T-helper 22 cell (primary cell): Measurements from ENCODE around the gene C10orf71.

Experiments
- DNase-seq: peaks from one replicate; pipeline ENCODE4 v3.0.0-alpha.2; 2020; ENCODE audit warnings: low read depth

C10orf71 gene

DNA sequence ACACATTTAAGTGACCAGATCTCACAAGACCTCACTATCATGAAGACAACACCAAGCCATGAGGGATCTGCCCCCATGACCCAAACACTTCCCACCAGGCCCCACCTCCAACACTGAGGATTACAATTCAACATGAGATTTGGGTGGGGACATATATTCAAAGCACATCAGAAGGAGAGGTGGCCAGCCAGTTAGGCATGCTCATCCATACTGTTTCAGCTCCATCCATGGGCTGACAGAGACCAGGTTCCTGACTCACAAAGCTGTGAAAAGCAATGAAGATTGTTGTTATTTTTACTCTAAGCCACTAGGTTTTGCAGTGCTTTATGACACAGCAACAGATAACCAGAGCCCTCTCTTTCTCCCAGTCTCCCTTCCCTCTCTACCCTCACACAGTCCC, 36.0 kb downstream of the C10orf71 start:
- no peak for DNase-seq

GRCh38 chr10:49335364-49335972, 36.5 kb downstream of the C10orf71 start:
- no peak for DNase-seq

GRCh38 chr10:49338604-49339003, 39.6 kb downstream of the C10orf71 start:
- DNase-seq = no peak

DNA sequence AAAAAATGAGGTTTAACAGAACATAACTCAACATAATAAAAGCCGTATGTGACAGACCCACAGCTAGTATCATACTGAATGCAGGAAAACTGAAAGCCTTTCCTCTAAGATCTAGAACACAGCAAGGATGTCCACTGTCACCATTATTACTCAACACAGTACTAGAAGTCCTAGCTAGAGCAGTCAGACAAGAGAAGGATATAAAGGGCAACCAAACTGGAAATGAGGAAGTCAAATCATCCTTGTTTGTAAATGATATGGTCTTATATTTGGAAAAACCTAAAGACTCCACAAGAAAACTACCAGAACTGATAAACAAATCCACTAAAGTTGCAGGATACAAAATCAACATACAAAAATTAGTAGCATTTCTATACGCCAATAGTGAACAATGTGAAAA, 45.9 kb downstream of the C10orf71 start:
- no peak for DNase-seq

DNA sequence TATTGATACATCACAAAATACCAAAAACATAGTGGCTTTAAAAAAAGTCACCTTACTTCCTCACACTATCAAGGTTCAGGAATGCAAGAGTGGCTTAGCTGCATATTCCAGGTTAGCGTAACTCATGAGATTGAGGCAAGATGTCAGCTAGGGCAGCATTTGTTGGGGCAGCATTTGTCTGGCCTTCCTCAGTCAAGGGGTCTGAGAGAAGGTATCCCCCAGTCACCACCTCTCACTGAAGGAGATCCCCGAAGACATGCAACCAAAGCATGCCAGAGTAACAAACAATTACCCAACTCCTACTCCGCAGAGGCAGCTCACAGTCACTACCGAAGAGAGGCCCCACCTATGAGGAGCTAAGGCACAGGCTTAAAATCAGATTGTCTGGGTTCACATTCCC, 48.4 kb downstream of the C10orf71 start:
- no peak for DNase-seq

- DNase-seq = no peak
Measured at GRCh38 chr10:49347827-49348226, 48.9 kb downstream of the C10orf71 start.

DNA sequence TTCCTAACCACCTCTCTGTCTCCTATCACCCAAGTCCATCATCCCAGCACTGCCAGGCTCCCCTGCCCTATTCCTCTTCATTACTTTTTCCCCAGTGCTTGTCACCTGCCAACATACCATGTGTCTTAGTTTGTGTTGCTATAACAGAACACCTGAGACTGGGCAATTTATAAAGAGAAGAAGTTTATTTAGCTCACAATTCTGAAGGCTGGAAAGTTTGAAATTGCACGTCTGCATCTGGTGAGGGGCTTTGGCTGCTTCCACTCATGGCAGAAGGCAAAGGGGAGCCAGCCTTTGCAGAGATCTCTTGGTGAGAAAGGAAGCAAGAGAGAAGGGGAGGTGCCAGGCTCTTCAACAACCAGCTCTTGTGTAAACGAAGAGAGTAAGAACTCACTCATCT, 49.6 kb downstream of the C10orf71 start:
- DNase-seq = no peak

DNA sequence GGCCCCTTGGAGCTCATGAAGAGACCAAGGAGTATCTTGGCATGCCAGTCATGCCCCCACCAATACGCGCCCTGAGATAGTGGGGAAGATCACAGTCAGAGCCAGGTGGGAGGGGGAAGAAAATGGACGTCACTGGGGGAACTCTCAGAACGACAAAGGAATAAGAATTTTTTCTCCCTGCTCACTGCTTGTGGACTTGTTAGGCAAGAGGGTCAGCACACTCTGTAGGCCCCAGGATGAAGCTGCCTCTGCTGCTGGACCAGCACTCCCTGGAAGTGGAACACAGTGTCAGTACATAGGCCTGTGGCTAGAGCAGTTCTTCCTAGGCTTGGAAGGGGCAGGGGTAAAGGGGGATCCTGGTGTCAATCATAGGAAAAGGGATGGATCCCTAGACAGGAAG, 50.4 kb downstream of the C10orf71 start:
- no peak for DNase-seq

- DNase-seq = no peak
Measured at GRCh38 chr10:49350138-49350537, 51.2 kb downstream of the C10orf71 start.

DNA sequence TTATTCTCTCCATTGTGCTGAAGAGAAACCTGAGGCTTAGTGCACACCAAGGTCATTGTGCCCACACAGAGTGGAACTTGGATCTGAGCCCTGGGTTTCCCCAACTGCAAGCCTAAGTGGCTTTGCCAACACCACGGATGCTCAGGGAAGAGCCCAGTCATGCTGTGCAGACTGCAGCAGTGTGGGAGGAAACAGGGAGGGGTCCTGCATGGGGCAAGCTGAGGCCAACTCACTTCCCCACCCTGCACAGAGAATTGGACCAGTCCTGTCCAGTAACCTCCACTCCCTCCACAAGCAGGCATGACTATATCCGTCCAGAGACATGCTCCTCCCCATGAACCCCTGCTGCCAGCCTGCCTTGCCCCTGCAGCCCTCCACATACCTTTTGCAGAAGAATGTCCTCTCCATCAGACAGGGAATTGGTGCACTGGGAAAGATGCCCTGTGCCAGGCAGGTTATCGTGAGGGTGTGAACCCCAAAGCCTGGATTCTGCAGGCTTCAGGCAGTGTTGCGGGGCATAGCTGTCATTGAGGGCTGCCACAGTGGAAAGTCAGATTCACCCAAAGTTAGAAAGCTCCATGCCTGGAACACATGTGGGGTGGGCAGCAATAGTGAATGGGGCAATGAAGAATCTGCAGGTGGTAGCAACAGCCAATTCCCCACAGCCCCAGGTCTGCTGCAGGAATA, 52.0 kb downstream of the C10orf71 start:
- DNase-seq = no peak

- DNase-seq = no peak
Measured at GRCh38 chr10:49351669-49352068, 52.7 kb downstream of the C10orf71 start.

- no peak for DNase-seq
Measured at GRCh38 chr10:49352323-49352722, 53.4 kb downstream of the C10orf71 start.

DNA sequence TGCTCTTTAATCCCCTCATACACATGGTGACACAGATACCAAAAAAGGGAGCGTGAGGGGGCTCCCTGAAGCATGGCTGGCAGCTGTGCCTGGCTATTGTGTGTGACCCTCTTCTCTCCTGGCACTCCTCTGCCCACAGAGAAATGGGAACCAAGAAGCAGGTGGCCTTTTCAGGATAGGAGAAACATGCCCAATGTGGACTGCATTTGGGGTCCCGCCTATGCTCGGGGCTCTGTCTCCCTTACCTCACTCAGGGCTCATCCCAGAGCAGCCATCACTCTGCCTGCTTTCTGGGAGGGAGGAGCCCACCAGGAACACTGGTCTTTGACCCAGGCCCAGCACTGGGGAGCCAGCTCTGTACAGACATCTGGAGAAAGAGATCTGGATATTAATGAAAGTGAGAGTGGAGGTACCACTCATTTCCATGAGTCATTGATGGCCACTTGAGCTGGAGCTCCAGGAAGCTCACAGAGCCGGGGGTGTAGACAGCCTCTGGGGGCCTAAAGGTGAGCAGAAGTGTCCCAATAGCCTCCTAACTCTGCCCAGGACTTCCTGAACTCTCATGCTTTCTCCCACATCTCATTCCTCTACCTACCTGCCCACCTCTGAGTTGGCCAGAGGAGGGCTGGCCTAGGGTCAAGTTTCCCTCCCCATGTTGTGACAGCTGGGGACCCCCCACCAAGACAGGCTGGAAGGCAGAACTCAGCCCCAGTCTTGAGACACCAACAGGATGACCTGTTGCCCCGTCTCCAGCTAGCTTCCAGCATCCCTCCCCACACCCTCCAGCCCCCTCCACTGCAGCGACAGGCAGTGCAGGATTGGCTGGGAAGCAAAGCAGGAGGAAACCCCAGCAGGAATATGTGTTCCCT, 54.3 kb downstream of the C10orf71 start:
- no peak for DNase-seq

- no peak for DNase-seq
Measured at GRCh38 chr10:49353895-49354566, 55.1 kb downstream of the C10orf71 start.

DNA sequence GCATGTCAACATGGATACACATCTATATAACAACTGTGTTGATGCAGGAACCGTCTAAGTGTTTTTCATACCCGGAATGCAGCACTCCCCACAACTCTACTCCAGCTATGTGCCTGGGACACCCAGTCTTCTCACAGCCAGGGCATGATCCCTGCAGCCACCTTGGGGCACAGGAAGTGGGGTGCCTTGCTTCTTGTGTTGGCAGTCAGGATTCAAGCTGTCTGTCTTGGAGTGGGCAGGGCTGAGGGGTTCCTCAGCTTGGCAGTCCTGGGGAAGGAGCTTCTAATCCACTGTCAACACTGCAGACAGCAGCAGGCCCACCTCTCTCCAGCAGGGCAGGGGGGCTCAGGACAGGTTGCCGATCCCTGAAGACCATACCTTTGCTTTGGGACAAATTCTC, 55.6 kb downstream of the C10orf71 start:
- no peak for DNase-seq

DNA sequence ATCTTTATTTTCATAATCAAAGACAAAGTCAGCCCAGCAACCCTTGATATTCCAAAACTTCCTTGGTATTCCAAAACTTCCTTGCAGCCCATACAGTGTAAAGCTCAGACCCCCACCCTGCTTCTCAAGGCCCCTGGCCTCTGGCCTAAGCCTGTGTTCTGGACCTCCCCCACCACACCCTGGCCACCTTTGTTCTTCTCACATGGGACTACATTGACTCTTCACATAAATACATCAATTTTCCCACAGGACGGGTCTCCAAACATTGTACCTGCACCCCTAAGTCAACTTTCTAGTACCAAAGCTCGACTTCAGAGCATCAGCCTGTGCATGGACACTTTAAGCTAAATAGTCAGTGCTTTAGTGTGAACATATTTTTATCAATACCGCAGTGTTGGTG, 56.3 kb downstream of the C10orf71 start:
- DNase-seq = no peak

- DNase-seq = no peak
Measured at GRCh38 chr10:49356181-49356580, 57.2 kb downstream of the C10orf71 start.

DNA sequence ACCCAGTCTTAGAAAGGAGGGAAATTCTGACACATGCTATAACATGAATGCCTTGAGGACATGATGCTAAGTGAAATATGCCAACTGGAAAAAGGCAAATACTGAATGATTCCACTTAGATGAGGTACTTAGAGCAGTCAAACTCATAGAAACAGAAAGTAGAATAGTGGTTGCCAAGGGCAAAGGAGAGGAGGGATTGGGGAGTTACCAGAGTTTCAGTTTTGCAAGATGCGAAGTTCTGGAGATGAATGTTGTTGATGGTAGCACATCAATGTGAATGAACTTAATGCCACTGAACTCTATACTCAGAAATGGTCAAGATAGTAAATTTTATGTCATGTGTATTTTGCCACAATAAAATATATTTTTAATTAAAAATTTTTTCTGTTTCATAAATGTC, 58.0 kb downstream of the C10orf71 start:
- no peak for DNase-seq

GRCh38 chr10:49357910-49358309, 58.9 kb downstream of the C10orf71 start:
- no peak for DNase-seq

DNA sequence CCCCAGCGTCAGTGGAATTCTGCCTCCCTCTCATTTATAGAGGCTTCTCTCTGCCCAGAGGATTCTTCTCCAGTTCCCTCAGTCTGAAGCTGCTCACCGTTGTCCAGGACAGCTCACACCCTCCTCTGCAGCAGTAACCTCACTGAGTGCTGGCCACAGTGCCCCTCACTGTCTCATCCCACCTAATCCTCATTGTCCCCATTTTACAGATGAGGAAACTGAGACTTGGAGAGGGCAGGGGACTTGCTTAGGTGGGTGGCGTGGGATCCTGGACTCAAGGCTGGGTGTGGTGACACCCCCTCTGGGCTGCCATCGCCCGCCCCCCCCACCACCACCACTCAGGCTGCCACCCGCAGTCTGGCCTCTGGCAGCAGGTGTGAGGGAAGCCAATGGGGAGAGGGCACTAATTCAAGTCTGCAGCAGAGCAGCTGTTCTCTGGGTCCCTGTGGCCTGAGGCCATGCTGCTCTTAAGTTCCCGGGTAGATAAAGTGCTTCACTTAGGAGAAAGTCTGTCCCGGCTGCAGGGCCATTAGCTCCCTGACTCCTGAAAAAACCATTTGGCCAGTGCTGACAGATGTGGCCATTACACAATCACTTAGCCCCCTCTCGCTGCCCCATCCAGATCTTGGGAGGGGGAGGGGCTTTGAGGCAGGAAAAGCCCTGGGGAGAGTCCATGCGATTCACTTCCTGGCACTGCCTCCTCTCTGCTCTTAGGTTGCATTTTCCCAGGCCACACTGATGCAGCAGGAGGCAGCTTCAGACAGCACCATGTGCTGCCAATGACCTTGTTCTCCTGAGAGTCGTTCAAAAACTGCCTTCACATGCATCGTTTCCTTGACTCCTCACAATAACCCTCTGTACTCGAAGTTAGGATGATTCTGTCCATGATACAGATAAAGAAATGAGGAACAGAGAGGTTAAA, 60.6 kb downstream of the C10orf71 start:
- DNase-seq = no peak
